Measurements from ENCODE around the gene HSBP1L1. TPM values are rescaled to one million over a fixed set of nuclear protein-coding genes. Genes with fewer than 3 reads are reported as not detected.
A peak's percentile ranks its signal among the peaks of the same experiment; 100 is the strongest.

HSBP1L1 gene
- total and polyA plus RNA-seq, 2 of the 8 experiments (the other 6 are each of a cell fraction or from before 2014, with no cell fraction given) = 1.0 to 1.3 TPM

DNA sequence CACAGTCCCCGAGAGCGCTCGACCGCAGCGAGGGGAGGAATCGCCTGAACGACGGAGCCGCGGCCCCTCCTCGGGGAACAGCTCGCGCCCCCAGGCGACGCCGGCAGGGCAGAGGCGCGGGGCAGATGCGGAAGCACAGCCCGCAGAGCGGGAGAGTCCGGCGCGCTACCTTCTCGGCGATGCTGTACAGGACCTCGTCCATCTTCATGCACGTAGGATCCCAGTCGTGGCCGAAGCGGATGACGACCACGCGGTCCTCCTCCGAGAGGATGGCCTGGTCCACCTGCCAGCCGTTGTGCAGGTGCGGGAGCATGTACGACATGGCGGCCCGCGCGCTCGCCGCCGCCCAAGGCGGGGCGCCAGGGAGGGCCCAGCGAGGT is 23.6 kb downstream of the HSBP1L1 start:
- Histone ChIP-seq H3K36me3 (ENCODE audit: control insufficient read depth in 2 of 4, insufficient read depth in 4 of 4, low read length in 3 of 4) (peaks cover 3 to 27% (median 8%) of the 10 kb centered on the region in 4 experiments; a peak in 5 of 8 replicates), H2BK12ac (ENCODE audit: low read depth, low read length) (no peak overlapping the region; the same call in 1 of the 2 replicates), H3K56ac (replicated peaks; ENCODE audit: insufficient read length, low read depth, low read length) (peak overlapping the region; percentile 69), H4K5ac (ENCODE audit: insufficient read length, low read depth, low read length) (peak overlapping the region; percentile 95), H3K23ac (ENCODE audit: insufficient read length) (no peak overlapping the region), H3K9ac (replicated peaks in 1 of 4; ENCODE audit: extremely low read depth in 1 of 4, low read depth in 3 of 4, low read length in 3 of 4) (peak overlapping the region; percentile 80 to 90 (median 88)), H2BK20ac (ENCODE audit: low read length) (0 out of 2 replicates have a peak overlapping the region, but pooled peaks have one; percentile 21), H4K20me1 (replicated peaks in 1 of 2; ENCODE audit: control insufficient read depth in 1 of 2, insufficient read depth in 2 of 2, low read length in 2 of 2) (peaks cover 11 to 16% of the 10 kb centered on the region in 2 experiments), H2BK15ac (ENCODE audit: low read length) (peak overlapping the region; percentile 77; the same call in 1 of the 2 replicates), H2AFZ (ENCODE audit: low read length) (peak overlapping the region; percentile 60; the same call in 1 of the 2 replicates), H3K9me3 (ENCODE audit: insufficient read depth in 2 of 2, low read depth in 1 of 2, low read length in 1 of 2) (no peaks in the 10 kb centered on the region), H3K27me3 (replicated peaks in 1 of 4; ENCODE audit: control insufficient read depth in 3 of 4, extremely low read depth in 1 of 4, insufficient read depth in 3 of 4, low read length in 3 of 4) (no peaks in the 10 kb centered on the region), H2BK120ac (replicated peaks; ENCODE audit: low read depth, low read length) (no peak overlapping the region), H4K91ac (replicated peaks; ENCODE audit: insufficient read length, low read length) (peak overlapping the region; percentile 93), H4K8ac (ENCODE audit: extremely low read depth, insufficient read depth, low read length) (peak overlapping the region; percentile 91; the same call in 1 of the 2 replicates), H3K4me2 (ENCODE audit: insufficient read depth in 1 of 2, low read depth in 2 of 2, low read length in 2 of 2) (peak overlapping the region; percentile 74 to 82), H2AK5ac (ENCODE audit: low read depth, low read length) (no peak overlapping the region), H3K27ac (ENCODE audit: low read depth, low read length) (peak overlapping the region; percentile 87), H3K23me2 (ENCODE audit: low read depth, low read length) (peaks cover 5% of the 10 kb centered on the region; the same call in 1 of the 2 replicates), H3K14ac (ENCODE audit: insufficient read length) (no peak overlapping the region), H3K4me1 (replicated peaks in 1 of 4; ENCODE audit: control insufficient read depth in 3 of 4, insufficient read depth in 4 of 4, low read length in 3 of 4) (peaks cover 0 to 5% (median 2%) of the 10 kb centered on the region in 4 experiments; a peak in 2 of 7 replicates), H3K4me3 (ENCODE audit: extremely low read depth in 1 of 4, insufficient read depth in 2 of 4, low read depth in 3 of 4, low read length in 4 of 4) (peak overlapping the region; percentile 64 to 94 (median 86)), H2BK5ac (ENCODE audit: low read depth, low read length) (peak overlapping the region; percentile 88; the same call in 1 of the 2 replicates), H3K18ac (ENCODE audit: extremely low read depth, low read length) (peak overlapping the region; percentile 98), H3K79me2 (ENCODE audit: control insufficient read depth in 1 of 2, insufficient read depth in 2 of 2, low read length in 2 of 2) (peaks cover 33 to 51% of the 10 kb centered on the region in 2 experiments), H3K4ac (replicated peaks; ENCODE audit: insufficient read length, low read depth, low read length) (peak overlapping the region; percentile 99), H3K79me1 (ENCODE audit: low read depth, low read length) (0 out of 2 replicates have a peak, but pooled peaks cover 5% of the 10 kb centered on the region)
- FAIRE-seq (no peak), DNase-seq (ENCODE audit: low read depth in 1 of 2, low spot score in 2 of 2) (peak in 1 of 2 experiments; percentile 81)
- WGBS, 2 experiments (ENCODE audit: extremely low coverage in 1 of 2, insufficient coverage in 1 of 2, insufficient read length in 1 of 2, insufficient replicate concordance in 2 of 2, low coverage in 1 of 2, low lambda C conversion rate in 2 of 2, missing lambda C conversion rate in 1 of 2) = 1% methylated on average over 28 of the region's 48 CpGs; no CpG with 5 or more reads in 1 of the 2 experiments
- CTCF ChIA-PET (ENCODE audit: partially characterized antibody) = interaction anchor here (0.7 to 3.1 kb wide), 7 partner anchors 15 to 222 kb away, joined by 3 to 11 read pairs (median 4); no protein-coding TSS in a partner anchor
- POLR2A ChIA-PET (ENCODE audit: partially characterized antibody) = interaction anchor here (0.7 to 2.2 kb wide), 8 partner anchors 9 to 122 kb away, joined by 3 to 11 read pairs (median 4); no protein-coding TSS in a partner anchor
- TF ChIP-seq JUN (IDR thresholded peaks at IDR 0.05; ENCODE audit: low read depth, low read length) = no peak
- TF ChIP-seq NANOG (IDR thresholded peaks at IDR 0.05; ENCODE audit: insufficient read depth, low read depth, low read length, poor library complexity, severe bottlenecking) = no peak
- TF ChIP-seq BCL11A (IDR thresholded peaks at IDR 0.05; ENCODE audit: low read depth in 2 of 2, low read length in 2 of 2) = no peak
- TF ChIP-seq HDAC6 (IDR thresholded peaks at IDR 0.05; ENCODE audit: low read depth, low read length) = no peak
- no peak for TF ChIP-seq FOSL1 (IDR thresholded peaks at IDR 0.05; ENCODE audit: insufficient read depth, low read depth, low read length)
- peak; percentile 89 for TF ChIP-seq KDM4A (IDR thresholded peaks at IDR 0.05; ENCODE audit: low read depth, low read length, severe bottlenecking)
- TF ChIP-seq ASH2L (IDR thresholded peaks at IDR 0.05; ENCODE audit: low read length) = peak; percentile 97
- TF ChIP-seq SP4 (IDR thresholded peaks at IDR 0.05; ENCODE audit: low read length) = no peak
- no peak for TF ChIP-seq MAFK (IDR thresholded peaks at IDR 0.05; ENCODE audit: low read depth, low read length)
- TF ChIP-seq CBX8 (IDR thresholded peaks at IDR 0.05; ENCODE audit: borderline replicate concordance, low read depth, low read length) = no peak
- peak; percentile 17 to 30; a peak in 1 of 4 replicates for TF ChIP-seq RAD21 (IDR thresholded peaks at IDR 0.05 in 1 of 2, conservative IDR thresholded peaks at IDR 0.05 in 1 of 2; ENCODE audit: low read depth in 2 of 2, low read length in 2 of 2)
- no peak for TF ChIP-seq JUND (IDR thresholded peaks at IDR 0.05; ENCODE audit: low read length)
